OCI-M2 (cell line): Measurements from ENCODE around the gene UTP14A.
"Not testable (repeated sequence)": the region's sequence is repeated elsewhere in the genome, so short reads cannot be mapped to it uniquely, and the experiment has no call there.

Source experiments
- DNase-seq: peaks from one replicate; lab custom pipeline; 2025; ENCODE audit not compliant: unreplicated experiment; lab: John Stamatoyannopoulos, UW

Gene UTP14A, protein sequence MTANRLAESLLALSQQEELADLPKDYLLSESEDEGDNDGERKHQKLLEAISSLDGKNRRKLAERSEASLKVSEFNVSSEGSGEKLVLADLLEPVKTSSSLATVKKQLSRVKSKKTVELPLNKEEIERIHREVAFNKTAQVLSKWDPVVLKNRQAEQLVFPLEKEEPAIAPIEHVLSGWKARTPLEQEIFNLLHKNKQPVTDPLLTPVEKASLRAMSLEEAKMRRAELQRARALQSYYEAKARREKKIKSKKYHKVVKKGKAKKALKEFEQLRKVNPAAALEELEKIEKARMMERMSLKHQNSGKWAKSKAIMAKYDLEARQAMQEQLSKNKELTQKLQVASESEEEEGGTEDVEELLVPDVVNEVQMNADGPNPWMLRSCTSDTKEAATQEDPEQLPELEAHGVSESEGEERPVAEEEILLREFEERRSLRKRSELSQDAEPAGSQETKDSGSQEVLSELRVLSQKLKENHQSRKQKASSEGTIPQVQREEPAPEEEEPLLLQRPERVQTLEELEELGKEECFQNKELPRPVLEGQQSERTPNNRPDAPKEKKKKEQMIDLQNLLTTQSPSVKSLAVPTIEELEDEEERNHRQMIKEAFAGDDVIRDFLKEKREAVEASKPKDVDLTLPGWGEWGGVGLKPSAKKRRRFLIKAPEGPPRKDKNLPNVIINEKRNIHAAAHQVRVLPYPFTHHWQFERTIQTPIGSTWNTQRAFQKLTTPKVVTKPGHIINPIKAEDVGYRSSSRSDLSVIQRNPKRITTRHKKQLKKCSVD

DNA sequence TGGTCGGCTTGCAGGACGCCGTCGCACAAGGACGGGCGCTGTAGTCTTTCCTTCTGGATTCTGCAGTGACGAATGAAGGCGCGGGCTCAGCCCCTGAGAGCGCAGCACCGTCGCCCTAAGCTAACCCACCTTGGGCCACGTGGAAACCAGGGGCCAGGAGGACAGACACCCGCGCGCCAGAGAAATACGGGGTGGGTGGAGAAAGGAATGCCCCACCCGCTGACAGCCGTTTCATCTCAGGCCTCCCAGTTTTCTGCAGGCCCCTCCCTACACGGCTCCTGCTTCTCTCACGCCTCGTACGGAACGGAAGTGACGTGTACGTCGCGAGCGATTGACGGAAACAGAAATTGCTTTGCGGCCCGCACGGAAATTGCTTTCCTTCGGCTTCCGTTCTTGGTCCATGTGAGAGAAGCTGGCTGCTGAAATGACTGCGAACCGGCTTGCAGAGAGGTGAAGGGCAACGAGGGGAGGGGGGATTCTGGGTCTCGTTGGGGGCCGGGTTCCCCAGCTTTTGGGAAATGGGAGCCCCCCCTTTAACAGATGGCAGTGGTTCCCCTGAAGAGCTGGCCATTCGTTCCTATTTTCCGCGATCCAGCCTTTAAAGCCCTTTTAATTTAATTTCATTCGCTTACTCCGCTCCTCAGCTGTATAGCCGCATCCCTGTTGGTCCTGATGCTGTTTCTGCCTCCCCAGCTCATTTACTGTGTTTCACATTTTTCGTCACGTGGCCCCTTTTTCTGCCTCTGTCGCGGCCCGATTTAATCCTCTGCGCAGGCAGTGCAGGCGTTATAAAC lies at the start of gene UTP14A:
Gene UTP14A, plus strand, starts transcription at position 378 of the 794 bp plus-strand sequence. Its CDS starts 47 bp downstream, at position 425.
- DNase-seq: peak; percentile 7

DNA sequence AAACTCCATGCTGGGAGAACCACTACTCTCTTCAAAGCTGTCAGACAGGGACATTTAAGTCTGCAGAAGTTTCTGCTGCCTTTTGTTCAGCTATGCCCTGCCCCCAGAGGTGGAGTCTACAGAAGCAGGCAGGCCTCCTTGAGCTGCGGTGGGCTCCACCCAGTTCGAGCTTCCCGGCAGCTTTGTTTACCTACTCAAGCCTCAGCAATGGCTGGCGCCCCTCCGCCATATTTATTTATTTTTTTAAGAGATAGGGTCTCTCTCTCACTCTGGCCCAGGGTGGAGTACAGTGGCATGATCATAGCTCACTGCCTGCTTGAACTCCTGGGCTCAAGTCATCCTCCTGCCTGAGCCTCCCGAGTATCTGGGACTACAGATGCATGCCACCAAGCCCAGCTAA lies 46.8 kb upstream of the UTP14A start:
- not testable (repeated sequence) for DNase-seq

DNA sequence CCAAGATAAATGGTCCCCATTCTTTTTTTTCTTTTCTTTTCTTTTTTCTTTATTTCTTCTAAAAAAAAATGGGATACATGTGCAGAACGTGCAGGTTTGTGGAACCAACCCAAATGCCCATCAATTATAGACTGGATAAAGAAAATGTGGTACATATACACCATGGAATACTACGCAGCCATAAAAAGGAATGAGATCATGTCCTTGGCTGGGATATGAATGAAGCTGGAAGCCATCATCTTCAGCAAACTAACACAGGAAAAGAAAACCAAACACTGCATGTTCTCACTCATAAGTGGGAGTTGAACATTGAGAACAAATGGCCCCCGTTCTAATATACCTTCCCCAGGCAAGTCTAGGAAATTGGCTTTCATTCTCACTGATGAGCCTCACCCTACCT lies 39.6 kb upstream of the UTP14A start:
- not testable (repeated sequence) for DNase-seq

DNA sequence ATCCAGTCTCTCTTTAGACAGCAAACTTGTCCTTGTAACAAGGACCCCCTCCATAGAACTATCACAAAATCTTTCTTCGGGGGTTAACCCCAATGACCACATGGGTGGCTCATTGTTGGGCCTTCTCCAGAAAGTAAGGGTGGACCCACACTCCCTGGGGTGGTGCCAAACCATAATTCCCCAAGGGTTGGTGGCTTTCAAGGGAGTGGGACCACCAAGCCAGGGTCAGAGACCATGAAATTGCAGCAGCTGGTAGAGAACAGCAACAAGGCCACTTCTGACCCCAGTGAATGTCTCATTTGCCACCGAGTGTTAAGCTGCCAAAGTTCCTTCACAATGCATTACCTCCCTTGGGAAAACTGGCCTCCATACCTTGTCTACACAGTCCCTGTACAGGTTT lies 33.4 kb upstream of the UTP14A start:
- DNase-seq: no peak

DNA sequence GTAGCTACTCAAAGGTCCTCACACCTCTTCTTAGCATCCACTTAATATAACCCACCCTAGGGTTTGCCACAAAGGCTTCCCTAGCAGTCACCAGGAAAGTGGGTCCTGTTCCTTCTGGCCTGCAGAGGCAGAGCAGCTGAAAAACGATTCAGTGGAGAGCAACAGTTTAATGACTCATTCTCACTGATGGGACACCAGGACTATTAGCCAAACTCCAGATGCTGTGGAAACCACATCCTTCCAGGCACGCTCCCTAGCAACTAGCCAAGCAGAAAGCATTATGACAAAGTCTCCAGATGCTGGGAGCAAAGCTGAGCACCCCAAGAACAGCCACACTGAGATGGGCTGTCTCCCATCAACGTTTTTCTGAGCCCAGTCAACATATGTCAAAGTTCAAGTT lies 30.3 kb upstream of the UTP14A start:
- DNase-seq: no peak

DNA sequence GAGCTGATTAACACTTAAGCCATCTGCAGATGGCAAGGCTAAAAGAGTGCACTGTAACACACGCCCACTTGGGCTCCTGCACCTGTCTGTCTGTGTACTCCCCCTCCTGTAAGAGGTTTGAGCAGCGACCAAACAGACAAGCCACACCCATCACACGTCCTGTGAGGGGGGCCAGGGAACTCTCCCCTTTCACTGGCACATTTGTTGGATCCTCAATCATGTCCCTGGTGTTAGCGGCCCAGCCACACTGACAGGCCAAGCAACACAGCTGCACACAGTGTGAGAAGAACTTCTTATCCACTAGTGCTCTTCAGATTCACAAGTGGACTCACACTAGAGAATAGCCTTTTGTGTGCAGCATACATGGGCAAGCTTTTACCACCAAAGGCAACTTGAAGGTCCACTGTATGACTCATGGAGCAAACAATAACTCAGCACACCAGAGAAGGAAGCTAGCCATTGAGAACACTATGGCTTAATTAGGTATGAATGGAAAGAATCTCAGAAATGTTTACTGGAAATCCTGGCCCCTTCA lies 29.1 kb upstream of the UTP14A start:
- DNase-seq: no peak

DNA sequence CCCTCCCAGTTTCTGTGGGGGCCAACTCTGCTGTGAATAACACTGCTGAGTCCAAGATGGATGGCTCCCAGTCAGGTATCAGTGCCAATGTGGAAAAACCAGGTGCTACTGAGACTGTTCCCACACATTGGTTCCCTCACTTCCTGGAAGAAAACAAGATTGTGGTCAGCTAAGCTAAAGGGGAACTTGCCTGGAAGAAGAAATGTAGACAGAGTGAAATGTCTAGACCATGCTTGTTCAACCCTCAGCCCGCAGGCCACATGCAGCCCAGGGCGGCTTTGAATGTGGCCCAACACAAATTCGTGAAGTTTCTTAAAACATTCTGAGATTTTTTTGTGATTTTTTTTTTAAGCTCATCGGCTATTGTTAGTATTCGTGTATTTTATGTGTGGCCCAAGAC lies 28.6 kb upstream of the UTP14A start:
- no peak for DNase-seq

DNA sequence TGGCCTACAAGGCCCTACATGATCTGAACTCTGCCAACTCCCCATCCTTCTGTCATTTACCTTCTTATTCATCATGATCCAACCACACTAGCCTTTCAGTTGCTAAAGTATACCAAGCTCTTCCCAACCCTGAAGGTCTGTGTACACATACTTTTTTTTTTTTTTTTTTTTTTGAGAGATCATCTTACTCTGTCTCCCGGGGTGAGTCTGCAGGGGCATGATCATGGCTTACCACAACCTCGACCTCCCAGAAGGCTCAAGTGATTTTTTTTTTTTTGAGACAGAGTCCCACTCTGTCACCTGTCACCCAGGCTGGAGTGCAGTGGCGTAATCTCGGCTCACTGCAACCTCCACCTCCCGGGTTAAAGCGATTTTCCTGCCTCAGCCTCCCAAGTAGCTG lies 5.9 kb upstream of the UTP14A start:
- no peak for DNase-seq

DNA sequence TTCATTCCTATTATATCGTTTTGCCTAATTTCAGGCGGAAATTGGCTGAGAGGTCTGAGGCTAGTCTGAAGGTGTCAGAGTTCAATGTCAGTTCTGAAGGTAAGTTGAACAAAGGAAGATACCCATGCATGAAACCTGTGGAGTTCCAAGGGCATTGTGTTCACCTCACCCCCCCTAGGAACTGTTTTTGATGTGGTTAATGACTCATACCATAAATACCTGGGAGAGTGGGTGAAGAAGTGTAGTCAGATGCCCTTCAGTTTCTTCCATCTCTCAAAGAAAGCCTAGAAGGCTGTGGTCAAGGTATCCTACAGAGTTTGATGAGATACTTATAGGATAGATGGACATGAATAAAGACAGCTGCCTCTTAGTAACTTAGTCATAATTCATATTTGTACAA lies 2.7 kb downstream of the UTP14A start:
- DNase-seq: no peak

DNA sequence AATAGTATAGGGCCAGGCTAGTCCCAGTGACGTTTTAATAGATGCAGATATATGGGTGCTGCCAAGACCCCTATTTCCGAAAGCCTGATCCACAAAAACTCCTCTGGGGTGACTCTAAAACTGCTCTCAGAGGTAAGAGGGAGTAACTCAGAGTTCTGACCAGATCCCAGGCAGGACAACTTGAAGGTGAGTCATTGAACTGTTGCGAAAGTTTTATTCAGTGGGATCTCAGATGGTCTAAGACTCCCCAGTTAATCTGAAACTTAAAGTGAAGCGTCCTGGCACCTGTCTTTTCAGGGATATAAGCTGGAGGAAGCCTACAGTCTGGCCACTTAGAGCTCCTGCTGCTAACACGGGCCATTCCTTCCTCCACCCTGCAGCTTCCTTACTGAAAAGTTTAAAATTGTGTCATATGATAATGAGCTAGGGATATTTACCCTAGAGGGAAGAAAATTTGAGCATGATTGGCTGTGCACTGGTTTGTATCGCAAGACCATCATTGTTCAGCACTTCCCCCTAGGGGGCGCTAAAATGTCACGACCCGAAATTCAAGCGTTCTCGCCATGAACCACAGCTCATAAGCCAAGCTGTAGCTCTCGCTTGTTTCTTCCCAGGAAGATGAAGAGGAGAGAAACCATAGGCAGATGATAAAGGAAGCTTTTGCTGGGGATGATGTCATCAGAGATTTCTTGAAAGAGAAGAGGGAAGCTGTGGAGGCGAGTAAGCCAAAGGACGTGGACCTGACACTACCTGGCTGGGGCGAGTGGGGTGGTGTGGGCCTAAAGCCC lies 19.5 kb downstream of the UTP14A start:
- DNase-seq: no peak

DNA sequence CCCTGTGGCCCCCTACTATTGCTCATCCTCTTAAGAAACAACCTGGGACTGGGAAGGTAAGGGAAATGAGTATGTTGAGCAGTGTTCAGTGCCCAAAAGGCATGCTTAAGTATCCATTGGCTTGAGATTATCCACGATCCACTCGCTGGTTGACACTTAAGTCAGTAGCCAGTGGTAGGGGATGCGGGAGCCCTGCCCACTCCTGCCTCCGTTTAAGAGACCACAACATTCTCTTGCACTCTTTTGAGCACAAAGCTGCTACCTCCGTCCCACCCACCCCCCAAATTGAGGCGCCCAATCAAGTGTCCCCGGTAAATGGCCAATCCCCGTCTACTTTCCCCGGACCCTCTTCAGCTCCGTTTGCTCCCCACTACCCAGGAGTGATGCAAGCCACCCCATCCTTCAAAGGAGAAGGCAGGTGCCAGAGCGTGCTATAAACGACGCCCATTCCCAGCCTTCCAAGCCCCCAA lies 25.0 kb downstream of the UTP14A start:
- DNase-seq: no peak

DNA sequence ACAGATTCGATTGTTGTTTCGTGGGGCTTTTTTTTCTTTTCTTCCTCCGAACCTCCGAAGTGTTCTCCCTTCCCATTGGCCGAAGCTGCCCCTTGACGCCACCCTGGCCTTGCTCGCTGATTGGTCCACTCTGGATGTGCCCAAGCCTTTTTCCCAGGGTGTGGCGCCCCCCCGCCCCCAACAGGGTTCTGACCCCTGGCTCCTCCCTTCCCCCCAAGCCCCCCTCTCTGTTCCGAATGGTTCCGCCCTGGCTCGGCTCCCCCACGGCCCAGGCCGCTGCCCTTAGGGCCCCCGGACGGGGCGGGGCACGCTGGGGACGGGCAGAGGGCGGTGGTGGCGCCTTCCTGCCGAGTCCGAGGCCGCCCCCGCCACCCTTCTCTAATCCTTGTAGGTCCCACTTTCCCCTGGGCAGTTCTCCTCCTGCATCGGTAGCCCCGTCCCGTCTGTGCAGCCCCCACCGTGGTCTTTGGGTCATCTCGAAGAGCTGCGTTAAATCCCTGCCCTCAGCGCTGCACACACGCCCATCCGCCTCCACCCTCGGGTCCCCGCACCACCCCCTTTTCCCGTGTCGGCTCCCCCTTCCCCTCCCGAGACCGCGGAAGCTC lies 25.5 kb downstream of the UTP14A start:
- DNase-seq: no peak

DNA sequence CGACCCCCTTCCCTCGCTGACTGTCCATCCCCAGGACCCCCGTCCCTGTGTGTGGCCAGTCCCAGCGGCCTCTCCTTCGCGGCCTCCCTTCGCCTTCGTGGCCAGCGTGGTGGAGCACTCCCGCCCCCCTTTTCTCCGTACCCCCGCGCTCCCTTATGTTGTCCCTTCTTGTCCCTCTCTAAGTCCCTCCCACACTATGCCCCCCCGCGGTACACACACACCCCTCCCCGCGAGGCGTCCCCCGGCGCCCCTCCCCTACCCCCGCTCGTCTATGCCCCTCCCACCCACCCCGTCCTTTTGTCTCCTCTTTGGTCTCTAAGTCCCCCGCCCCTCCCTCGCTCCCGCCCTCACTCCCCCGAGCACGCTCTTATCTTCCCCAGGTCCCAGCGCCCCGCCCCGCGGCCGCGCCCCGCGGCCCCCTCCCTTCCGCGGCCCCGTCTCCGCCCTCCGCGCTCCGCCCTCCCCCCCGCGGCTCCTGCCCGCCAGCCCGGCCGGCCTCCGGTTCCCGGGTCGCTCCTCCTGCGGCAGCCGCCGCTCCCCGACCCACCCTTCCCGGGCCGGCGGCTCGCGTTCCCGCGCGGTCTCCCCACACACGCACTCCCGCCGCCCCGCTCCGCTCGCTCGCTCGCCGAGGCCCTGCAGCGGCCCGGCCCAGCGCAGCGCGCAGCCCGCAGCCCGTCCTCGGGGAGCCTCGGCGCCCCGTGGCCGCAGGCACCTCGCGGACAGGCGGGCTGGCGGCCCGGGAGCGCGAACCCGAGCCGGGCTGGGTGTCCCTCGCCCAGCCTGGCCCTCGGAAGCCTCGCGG lies 26.3 kb downstream of the UTP14A start:
- DNase-seq: no peak

DNA sequence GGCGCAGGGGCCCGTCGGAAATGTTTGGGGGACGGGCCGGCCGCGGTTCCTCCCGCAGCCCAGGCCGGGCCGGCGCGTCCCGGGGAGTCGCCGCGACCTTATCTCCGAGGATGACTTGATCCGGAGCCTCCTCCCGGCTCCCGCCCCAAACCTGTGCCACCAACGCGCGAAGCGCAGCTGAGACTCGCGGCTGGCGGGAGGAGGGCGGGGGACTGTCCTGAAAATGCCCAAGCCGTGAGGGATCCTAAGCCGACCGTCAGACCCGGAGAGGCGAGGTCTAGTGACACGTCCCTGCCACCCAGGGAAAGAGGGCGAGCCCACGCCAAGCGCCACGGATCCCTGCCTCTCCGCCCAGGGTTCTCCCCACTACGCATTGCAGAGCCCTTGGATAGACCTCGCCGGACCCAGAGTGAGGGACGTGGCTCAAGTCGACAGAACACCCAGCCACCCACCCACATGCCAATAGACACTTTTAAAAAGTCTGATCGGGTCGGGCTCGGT lies 26.9 kb downstream of the UTP14A start:
- DNase-seq: no peak

DNA sequence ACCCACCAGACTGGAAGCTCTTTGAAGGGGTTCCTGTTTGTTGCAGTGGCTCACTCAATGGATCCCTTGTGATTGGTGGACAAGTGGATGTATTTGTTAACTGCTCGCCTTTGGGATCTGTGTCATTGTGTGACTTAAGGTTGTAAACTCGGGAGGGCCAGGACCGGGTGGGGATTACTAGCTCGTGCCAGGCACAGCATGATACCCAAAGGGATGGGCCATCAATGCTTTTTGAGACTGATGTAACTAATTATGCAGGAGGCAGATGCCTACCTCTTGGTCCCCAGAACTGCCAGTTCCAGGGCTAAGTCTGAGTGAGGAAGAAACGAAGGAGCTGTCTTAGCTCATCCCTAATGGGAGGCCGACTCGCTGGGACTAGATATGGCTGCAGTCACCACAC lies 27.7 kb downstream of the UTP14A start:
- DNase-seq: no peak

DNA sequence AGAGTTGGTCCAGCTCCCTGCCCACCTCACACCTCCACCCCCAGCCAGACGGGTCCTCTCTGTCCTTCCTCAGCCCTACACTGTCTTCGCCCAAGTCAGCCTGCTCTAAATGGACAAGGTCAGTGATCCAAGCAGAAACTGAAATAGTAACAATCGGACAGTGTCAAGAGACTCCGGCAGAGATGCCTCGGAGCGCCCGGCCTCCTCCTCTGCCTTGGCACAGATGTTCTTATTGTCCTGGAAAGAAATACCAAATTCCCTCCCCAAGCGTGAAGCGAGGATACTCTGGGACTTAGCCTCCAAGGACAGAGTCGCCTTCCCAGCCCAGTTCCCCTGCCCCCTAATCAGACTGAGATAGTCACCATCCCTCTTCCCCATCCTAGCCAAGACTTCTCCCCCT lies 28.5 kb downstream of the UTP14A start:
- DNase-seq: no peak

DNA sequence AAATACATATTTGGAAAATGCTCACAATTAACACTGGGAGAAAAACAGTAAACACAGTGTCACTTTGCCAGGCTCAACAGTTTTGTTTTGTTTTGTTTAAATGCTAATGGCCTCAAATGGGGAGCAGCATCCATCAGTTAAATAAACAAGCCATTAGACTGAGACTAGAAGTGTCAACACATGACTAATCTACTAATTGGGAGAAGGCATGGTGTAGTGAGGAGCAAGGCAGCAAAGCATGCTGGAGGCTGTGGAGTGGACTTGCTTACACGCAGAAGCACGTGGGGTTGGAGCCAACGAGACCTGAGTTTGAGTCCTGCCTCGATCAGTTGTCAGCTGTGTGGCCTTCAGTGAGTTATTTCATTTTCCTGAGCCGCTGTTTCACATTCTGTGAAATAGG lies 29.0 kb downstream of the UTP14A start:
- DNase-seq: no peak

DNA sequence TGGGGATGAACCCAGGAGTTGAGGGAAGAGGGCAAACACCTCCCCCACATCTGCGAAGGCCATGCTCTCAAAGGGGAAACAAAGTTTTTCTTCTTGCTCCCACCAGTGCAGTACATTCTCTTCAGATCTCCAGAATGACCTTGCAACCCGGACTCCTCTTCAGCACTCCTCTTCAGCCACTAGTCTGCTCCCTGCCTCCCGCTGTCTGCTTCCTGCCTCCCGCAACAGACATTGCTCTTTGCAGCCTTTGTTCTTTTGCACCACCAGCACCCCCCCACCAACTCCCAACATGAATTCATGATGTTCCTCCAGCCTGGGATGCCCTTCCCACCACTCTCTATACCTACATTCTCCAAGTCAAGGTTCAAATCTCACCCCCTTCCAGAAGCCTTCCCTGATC lies 32.1 kb downstream of the UTP14A start:
- DNase-seq: no peak

DNA sequence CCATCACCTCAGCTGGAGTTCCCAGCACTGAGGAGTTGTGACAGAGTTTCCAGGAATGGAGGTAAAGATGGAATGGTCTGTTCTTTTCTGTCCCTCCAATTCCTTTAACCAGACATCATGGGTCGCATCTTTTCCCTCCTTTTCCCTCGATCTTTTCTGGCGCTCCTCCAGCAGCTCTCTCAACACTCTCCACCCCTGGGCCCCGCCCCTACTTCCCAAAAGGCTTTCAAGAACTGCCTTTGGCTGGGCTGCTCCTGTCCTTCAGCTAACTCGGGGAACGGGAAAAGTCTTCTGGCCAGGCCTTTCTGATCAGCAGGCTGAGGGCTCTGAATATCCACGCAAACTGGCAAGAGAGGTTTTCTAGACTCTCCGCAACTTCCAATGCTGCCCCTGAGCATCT lies 34.0 kb downstream of the UTP14A start:
- no peak for DNase-seq
